ENCODE measurements around the gene ARSJ. TPM values are rescaled to one million over a fixed set of nuclear protein-coding genes. Genes with fewer than 3 reads are reported as not detected.

Gene ARSJ
- total RNA-seq, 1 donor from 2014 or later: 12.8 TPM

- no peak for DNase-seq (ENCODE audit: low read depth)
Observed at GRCh38 chr4:113901994-113902787, 77.3 kb downstream of the ARSJ start.

- no peak for DNase-seq (ENCODE audit: low read depth)
Observed at GRCh38 chr4:113899271-113900070, 80.0 kb downstream of the ARSJ start.

GRCh38 chr4:113893546-113893945, 85.9 kb downstream of the ARSJ start:
- DNase-seq (ENCODE audit: low read depth): no peak

GRCh38 chr4:113888006-113888405, 91.4 kb downstream of the ARSJ start:
- DNase-seq (ENCODE audit: low read depth): no peak

- DNase-seq (ENCODE audit: low read depth): no peak
Observed at GRCh38 chr4:113885291-113885690, 94.2 kb downstream of the ARSJ start.

- no peak for DNase-seq (ENCODE audit: low read depth)
Observed at GRCh38 chr4:113884655-113885054, 94.8 kb downstream of the ARSJ start.

GRCh38 chr4:113882668-113883067, 96.8 kb downstream of the ARSJ start:
- DNase-seq (ENCODE audit: low read depth): no peak

GRCh38 chr4:113881256-113881655, 98.2 kb downstream of the ARSJ start:
- peak; percentile 60 for DNase-seq (ENCODE audit: low read depth)

- DNase-seq (ENCODE audit: low read depth): no peak
Observed at GRCh38 chr4:113880240-113881028, 99.0 kb downstream of the ARSJ start.

- peak; percentile 23 for DNase-seq (ENCODE audit: low read depth)
Observed at GRCh38 chr4:113878668-113879067, 100.8 kb downstream of the ARSJ start.

GRCh38 chr4:113874480-113874879, 105.0 kb downstream of the ARSJ start:
- DNase-seq (ENCODE audit: low read depth): no peak

- no peak for DNase-seq (ENCODE audit: low read depth)
Observed at GRCh38 chr4:113873508-113873907, 105.9 kb downstream of the ARSJ start.

- DNase-seq (ENCODE audit: low read depth): peak; percentile 84
Observed at GRCh38 chr4:113872426-113873260, 106.8 kb downstream of the ARSJ start.

GRCh38 chr4:113871080-113871479, 108.4 kb downstream of the ARSJ start:
- DNase-seq (ENCODE audit: low read depth): no peak

GRCh38 chr4:113869743-113870375, 109.6 kb downstream of the ARSJ start:
- DNase-seq (ENCODE audit: low read depth): peak; percentile 75

- no peak for DNase-seq (ENCODE audit: low read depth)
Observed at GRCh38 chr4:113866611-113867010, 112.8 kb downstream of the ARSJ start.

GRCh38 chr4:113858924-113859323, 120.5 kb downstream of the ARSJ start:
- DNase-seq (ENCODE audit: low read depth): no peak

- no peak for DNase-seq (ENCODE audit: low read depth)
Observed at GRCh38 chr4:113851816-113852215, 127.6 kb downstream of the ARSJ start.

Measured in myocyte (in vitro differentiated cells).